22Rv1 (cell line): ENCODE measurements around the gene PARD3B.

ENCODE experiments used
- H3K27ac ChIP-seq: fragments of 450-650 bp; 2 replicates; pipeline ENCODE4 v1.5.1; 2017
- ZFX ChIP-seq: fragments of 450-650 bp; IDR thresholded peaks from 2 replicates; pipeline ENCODE4 v1.6.1; 2017; ENCODE audit warnings: antibody characterized with exemption, borderline replicate concordance
- TF ChIP-seq, protein P1 (sequence below): fragments of 450-650 bp; IDR thresholded peaks from 2 replicates; pipeline ENCODE4 v1.5.1; 2017; ENCODE audit warnings: mild to moderate bottlenecking

Gene PARD3B

DNA sequence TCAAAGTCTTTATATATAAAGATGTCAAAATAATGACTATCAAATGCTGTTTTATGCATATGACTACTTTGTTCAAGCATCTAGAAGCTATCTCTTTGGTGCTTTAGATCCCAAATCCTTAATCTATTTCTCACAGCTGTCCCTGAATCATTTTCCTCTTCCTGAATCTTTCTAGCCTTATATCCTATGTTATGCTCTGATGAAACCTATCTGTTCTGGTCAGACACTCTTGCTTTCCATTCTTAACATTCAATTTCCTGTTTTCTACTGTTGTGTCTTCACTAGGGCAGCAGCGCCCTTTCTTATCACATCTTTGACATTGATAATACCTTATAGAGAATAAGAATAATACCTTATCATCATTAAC lies 6.3 kb upstream of the PARD3B start:
- no peak overlapping the region for H3K27ac ChIP-seq
- TF ChIP-seq, protein P1, sequence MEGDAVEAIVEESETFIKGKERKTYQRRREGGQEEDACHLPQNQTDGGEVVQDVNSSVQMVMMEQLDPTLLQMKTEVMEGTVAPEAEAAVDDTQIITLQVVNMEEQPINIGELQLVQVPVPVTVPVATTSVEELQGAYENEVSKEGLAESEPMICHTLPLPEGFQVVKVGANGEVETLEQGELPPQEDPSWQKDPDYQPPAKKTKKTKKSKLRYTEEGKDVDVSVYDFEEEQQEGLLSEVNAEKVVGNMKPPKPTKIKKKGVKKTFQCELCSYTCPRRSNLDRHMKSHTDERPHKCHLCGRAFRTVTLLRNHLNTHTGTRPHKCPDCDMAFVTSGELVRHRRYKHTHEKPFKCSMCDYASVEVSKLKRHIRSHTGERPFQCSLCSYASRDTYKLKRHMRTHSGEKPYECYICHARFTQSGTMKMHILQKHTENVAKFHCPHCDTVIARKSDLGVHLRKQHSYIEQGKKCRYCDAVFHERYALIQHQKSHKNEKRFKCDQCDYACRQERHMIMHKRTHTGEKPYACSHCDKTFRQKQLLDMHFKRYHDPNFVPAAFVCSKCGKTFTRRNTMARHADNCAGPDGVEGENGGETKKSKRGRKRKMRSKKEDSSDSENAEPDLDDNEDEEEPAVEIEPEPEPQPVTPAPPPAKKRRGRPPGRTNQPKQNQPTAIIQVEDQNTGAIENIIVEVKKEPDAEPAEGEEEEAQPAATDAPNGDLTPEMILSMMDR = no peak
- TF ChIP-seq ZFX = no peak

DNA sequence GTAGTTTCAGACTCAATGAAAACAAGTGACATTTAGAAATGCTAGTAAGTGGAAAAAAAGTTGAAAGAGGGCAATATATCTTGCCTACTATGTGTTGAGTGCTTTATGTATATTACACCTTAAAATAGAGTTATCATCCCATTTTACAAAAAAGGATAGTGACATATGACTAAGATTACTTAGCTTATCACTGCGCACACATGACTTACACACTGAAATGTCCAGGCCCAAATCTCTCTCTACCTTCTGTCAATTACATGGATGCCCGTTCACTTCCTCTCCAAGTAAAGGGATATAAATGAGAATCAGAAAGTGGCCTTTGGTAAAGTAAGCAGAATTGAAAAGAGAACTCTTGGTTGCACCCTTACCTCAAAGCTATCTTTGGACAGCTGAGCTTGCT lies 3.6 kb upstream of the PARD3B start:
- TF ChIP-seq, protein P1 = no peak
- TF ChIP-seq ZFX = no peak
- H3K27ac ChIP-seq = no peak overlapping the region

DNA sequence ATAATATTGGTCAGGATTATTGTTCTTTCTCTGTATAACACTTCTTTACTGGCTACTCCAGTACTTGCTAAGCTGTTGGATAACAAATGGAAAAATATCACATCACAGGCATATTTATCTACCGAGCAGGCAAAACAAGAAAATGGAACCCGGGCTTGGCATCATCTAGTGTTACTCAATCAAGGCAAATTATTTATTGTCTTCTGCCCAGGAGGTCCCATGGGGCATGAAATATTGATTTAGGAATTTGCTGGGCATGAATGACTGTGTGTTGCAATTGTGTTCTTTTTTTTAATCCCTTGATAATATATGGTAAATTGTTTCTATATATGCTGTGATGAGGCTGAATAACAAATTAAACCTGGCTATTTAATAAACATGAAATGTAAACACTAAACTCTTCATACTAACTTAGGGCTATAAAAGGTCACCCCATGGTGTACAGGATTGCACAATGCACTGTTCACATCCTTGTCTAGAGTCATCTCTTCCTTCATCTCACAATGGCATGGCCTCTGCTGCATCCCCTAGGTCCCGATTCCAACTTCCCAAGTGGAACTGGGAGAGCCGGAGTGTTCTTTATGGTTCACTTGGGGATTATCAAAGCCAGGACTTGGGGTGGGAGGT lies 2.2 kb upstream of the PARD3B start:
- no peak for TF ChIP-seq ZFX
- TF ChIP-seq, protein P1 = no peak
- H3K27ac ChIP-seq = no peak overlapping the region

DNA sequence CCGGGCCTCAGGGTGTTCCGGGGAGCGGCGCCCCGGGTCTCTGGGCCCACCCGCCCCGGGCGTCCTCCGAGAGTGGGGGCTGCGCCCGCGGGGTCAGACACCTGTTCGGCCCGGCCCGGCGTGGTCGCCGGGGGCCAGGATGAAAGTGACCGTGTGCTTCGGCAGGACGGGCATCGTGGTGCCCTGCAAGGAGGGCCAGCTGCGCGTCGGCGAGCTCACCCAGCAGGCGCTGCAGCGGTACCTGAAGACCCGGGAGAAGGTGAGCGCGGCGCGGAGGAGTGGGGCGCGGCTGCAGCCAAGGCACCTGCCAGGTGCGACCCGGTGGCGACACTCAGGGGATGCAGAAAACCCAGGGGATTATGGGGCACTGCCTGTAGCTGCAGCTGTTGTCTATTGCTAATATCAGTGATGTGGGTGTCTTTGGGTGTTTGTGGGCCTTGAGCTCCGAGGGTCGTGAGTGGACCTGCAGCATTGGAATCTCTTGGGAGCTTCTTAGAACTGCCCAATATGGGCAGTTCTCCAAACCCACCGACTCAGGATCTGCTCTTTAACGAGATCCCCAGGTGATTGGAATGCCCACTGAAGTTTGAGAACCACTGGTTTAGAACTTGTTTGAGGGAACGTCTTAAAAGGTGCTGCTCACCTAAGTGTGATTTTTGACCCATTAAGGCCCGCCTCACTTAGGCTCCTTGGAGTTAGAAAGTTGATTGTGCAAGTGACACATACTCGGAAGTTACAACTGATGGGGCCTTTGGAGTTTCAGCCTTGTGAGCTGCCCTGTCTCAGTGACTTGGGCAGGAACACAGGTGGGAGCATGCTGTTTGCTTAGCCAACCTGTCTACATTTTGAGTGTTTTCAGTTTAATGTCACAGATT lies 823 bp downstream of the PARD3B start:
- TF ChIP-seq, protein P1 = no peak
- TF ChIP-seq ZFX = no peak
- peak overlapping the region; percentile 77 for H3K27ac ChIP-seq

DNA sequence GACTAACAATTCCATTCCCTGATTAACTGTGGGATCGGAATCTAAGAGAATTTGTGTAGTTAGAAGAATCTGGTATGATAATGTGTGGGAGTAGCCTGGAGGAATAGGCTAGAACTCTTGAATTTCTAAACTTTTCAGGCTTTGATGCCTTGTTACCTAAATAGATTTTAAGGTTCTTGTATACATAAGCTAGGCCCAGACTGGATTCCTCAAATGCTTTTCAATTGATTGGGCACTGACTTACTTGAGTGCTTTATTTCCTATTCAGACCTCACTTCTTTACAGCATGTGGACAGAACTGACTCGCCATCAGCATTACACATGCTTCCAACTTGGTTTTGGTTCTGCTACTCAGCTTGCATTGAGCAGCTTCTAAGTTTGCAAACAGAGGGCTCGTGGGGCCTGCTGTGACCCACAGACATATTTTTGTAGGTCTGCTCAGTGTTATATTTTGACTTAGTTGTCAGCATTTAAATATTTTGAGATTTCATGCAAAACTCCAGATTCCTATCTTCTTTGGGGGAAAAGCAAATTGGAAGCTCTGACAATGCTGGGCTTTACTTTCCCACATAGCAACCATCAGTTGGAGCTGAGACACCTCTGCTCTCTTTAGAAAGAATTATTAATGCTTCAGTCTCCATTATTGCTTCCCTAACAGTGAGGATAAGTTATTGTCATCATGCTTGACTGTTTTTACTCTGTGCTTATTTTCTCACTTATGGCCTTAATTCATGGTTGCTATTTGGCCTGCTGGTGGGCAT lies 5.7 kb downstream of the PARD3B start:
- no peak overlapping the region for H3K27ac ChIP-seq

DNA sequence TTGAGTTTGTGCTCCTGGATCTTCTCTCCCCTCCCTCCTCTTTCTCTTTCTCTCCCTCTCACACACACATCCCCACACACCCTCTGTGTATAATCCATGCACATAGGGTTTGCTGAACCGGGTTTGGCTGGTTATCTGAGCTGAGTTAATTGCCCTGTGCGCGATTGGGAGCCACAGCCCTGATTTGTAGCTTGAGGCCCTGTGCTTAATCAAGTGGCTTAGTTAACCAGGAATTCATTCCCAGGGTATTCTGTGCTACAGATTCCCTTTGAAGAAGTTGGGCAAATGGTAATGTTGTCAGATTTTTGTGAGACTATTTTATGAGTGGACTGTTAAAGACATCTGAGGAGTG lies 6.2 kb downstream of the PARD3B start:
- no peak overlapping the region for H3K27ac ChIP-seq

More for the DNA sequence above, 5.7 kb downstream of the PARD3B start:
- TF ChIP-seq, protein P1 = no peak
- no peak for TF ChIP-seq ZFX

More for the DNA sequence above, 6.2 kb downstream of the PARD3B start:
- TF ChIP-seq, protein P1 = no peak
- no peak for TF ChIP-seq ZFX
